HG03457 (cell line): ENCODE measurements around the gene AP4M1.

ENCODE experiments used
- ATAC-seq: cut with Tn5 transposase; IDR thresholded peaks from one replicate; pipeline ENCODE4 v1.9.1; 2021; ENCODE audit warnings: moderate number of reproducible peaks; ENCODE audit not compliant: unreplicated experiment

Gene AP4M1

GRCh38 chr7:100157069-100157333 lies 55.6 kb downstream of the AP4M1 start:
- no peak for ATAC-seq

- no peak for ATAC-seq
These were observed 56.1 kb downstream of the AP4M1 start for GRCh38 chr7:100157334-100158228.
